Measurements from ENCODE around the gene TSHZ1.

DNA sequence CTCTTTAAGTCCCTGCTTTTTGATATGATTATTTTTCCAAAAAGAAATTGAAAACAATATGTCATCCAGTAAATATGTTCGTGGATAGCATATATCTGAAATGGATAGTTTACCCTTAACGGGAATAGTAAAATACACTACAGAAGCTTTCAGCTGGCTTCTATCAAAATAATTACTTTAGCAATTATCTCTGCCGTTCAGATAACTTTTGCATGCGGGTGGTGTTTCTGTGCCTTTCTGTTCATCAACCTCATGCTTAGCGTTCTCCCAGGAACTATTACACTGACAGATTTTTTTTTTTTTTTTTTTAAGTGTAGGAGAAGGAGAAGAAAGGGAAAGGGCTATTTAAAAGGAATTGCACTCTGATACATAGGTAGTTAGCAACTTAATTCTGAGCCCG is 53.6 kb downstream of the TSHZ1 start:
- no peak for TF ChIP-seq HOXA7 (CRISPR knock-in tag; IDR thresholded peaks at IDR 0.05; ENCODE audit: borderline replicate concordance)
- TF ChIP-seq, protein P1, sequence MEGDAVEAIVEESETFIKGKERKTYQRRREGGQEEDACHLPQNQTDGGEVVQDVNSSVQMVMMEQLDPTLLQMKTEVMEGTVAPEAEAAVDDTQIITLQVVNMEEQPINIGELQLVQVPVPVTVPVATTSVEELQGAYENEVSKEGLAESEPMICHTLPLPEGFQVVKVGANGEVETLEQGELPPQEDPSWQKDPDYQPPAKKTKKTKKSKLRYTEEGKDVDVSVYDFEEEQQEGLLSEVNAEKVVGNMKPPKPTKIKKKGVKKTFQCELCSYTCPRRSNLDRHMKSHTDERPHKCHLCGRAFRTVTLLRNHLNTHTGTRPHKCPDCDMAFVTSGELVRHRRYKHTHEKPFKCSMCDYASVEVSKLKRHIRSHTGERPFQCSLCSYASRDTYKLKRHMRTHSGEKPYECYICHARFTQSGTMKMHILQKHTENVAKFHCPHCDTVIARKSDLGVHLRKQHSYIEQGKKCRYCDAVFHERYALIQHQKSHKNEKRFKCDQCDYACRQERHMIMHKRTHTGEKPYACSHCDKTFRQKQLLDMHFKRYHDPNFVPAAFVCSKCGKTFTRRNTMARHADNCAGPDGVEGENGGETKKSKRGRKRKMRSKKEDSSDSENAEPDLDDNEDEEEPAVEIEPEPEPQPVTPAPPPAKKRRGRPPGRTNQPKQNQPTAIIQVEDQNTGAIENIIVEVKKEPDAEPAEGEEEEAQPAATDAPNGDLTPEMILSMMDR (tag by site-specific recombination; IDR thresholded peaks at IDR 0.05): no peak
- TF ChIP-seq, protein P2, sequence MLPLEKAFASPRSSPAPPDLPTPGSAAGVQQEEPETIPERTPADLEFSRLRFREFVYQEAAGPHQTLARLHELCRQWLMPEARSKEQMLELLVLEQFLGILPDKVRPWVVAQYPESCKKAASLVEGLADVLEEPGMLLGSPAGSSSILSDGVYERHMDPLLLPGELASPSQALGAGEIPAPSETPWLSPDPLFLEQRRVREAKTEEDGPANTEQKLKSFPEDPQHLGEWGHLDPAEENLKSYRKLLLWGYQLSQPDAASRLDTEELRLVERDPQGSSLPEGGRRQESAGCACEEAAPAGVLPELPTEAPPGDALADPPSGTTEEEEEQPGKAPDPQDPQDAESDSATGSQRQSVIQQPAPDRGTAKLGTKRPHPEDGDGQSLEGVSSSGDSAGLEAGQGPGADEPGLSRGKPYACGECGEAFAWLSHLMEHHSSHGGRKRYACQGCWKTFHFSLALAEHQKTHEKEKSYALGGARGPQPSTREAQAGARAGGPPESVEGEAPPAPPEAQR (tag by site-specific recombination; IDR thresholded peaks at IDR 0.05): no peak
- TF ChIP-seq, protein P3, sequence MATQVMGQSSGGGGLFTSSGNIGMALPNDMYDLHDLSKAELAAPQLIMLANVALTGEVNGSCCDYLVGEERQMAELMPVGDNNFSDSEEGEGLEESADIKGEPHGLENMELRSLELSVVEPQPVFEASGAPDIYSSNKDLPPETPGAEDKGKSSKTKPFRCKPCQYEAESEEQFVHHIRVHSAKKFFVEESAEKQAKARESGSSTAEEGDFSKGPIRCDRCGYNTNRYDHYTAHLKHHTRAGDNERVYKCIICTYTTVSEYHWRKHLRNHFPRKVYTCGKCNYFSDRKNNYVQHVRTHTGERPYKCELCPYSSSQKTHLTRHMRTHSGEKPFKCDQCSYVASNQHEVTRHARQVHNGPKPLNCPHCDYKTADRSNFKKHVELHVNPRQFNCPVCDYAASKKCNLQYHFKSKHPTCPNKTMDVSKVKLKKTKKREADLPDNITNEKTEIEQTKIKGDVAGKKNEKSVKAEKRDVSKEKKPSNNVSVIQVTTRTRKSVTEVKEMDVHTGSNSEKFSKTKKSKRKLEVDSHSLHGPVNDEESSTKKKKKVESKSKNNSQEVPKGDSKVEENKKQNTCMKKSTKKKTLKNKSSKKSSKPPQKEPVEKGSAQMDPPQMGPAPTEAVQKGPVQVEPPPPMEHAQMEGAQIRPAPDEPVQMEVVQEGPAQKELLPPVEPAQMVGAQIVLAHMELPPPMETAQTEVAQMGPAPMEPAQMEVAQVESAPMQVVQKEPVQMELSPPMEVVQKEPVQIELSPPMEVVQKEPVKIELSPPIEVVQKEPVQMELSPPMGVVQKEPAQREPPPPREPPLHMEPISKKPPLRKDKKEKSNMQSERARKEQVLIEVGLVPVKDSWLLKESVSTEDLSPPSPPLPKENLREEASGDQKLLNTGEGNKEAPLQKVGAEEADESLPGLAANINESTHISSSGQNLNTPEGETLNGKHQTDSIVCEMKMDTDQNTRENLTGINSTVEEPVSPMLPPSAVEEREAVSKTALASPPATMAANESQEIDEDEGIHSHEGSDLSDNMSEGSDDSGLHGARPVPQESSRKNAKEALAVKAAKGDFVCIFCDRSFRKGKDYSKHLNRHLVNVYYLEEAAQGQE (tag by site-specific recombination; IDR thresholded peaks at IDR 0.05): no peak
- TF ChIP-seq ZNF426 (tag by site-specific recombination; IDR thresholded peaks at IDR 0.05): no peak
- TF ChIP-seq, protein P4, sequence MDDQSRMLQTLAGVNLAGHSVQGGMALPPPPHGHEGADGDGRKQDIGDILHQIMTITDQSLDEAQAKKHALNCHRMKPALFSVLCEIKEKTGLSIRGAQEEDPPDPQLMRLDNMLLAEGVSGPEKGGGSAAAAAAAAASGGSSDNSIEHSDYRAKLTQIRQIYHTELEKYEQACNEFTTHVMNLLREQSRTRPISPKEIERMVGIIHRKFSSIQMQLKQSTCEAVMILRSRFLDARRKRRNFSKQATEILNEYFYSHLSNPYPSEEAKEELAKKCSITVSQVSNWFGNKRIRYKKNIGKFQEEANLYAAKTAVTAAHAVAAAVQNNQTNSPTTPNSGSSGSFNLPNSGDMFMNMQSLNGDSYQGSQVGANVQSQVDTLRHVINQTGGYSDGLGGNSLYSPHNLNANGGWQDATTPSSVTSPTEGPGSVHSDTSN (CRISPR knock-in tag; IDR thresholded peaks at IDR 0.05): no peak
- TF ChIP-seq ZNF341 (tag by site-specific recombination; IDR thresholded peaks at IDR 0.05; ENCODE audit: low read depth): no peak
- TF ChIP-seq ZNF747 (tag by site-specific recombination; IDR thresholded peaks at IDR 0.05): no peak
- no peak for TF ChIP-seq ZNF138 (tag by site-specific recombination; IDR thresholded peaks at IDR 0.05; ENCODE audit: borderline replicate concordance)
- TF ChIP-seq ZFP37 (tag by site-specific recombination; IDR thresholded peaks at IDR 0.05): no peak
- TF ChIP-seq ZNF10 (tag by site-specific recombination; IDR thresholded peaks at IDR 0.05): no peak

Measured in HEK293 (cell line).